ENCODE results near the gene SPATA6L. TPM values are rescaled to one million over a fixed set of nuclear protein-coding genes. Genes with fewer than 3 reads are reported as not detected.

Gene SPATA6L
- total RNA-seq, 3 donors from 2014 or later (not counting 1 experiment from before 2014, with no cell fraction given) = 2.0 to 4.7 (median 4.3) TPM

GRCh38 chr9:4677392-4677791 is 11.1 kb upstream of the SPATA6L start:
- Histone ChIP-seq H3K9me3 (ENCODE audit: control insufficient read depth, insufficient read depth, low read length) (no peaks in the 10 kb centered on the region), H3K27ac (ENCODE audit: low read length) (no peak overlapping the region), H3K36me3 (ENCODE audit: control insufficient read depth, insufficient read depth, low read length) (no peaks in the 10 kb centered on the region), H3K4me1 (ENCODE audit: control insufficient read depth, insufficient read depth, low read length) (peaks cover 8% of the 10 kb centered on the region), H3K27me3 (ENCODE audit: control insufficient read depth, insufficient read depth, low read length) (no peaks in the 10 kb centered on the region), H3K4me3 (ENCODE audit: low read length) (no peak overlapping the region)
- TF ChIP-seq CTCF (IDR thresholded peaks at IDR 0.05) = no peak
- intact Hi-C loops (cut with micrococcal nuclease) = loop anchor here (10.0 kb wide), 1 partner anchor 1153 kb away; the partner anchor contains the start of gene RFX3
- WGBS (ENCODE audit: insufficient coverage) = 97% methylated on average over 3 of the region's 3 CpGs
- no peaks in the 10 kb centered on the region for H3K36me3 Mint-ChIP-seq
- no peak overlapping the region for H3K4me3 Mint-ChIP-seq
- DNase-seq (no peak), ATAC-seq (no peak)
- H3K27me3 Mint-ChIP-seq (ENCODE audit: low read depth in 2 of 2) = peaks cover 0 to 5% of the 10 kb centered on the region in 2 donors
- no peaks in the 10 kb centered on the region for H3K4me1 Mint-ChIP-seq
- no peak overlapping the region for H3K27ac Mint-ChIP-seq
- no peaks in the 10 kb centered on the region for H3K9me3 Mint-ChIP-seq

- Histone ChIP-seq H3K4me1 (ENCODE audit: control insufficient read depth, insufficient read depth, low read length) (no peaks in the 10 kb centered on the region), H3K4me3 (ENCODE audit: low read length) (no peak overlapping the region), H3K9me3 (ENCODE audit: control insufficient read depth, insufficient read depth, low read length) (no peaks in the 10 kb centered on the region), H3K27me3 (ENCODE audit: control insufficient read depth, insufficient read depth, low read length) (peaks cover 3% of the 10 kb centered on the region), H3K36me3 (ENCODE audit: control insufficient read depth, insufficient read depth, low read length) (no peaks in the 10 kb centered on the region), H3K27ac (ENCODE audit: low read length) (no peak overlapping the region)
- H3K4me1 Mint-ChIP-seq = no peaks in the 10 kb centered on the region
- intact Hi-C loops (cut with micrococcal nuclease) = loop anchor here (10.0 kb wide), 1 partner anchor 1150 kb away; the partner anchor contains the start of gene RFX3
- ATAC-seq = no peak
- H3K27me3 Mint-ChIP-seq (ENCODE audit: low read depth in 2 of 2) = peaks cover 0 to 5% of the 10 kb centered on the region in 2 donors
- no peak overlapping the region for H3K27ac Mint-ChIP-seq
- no peak for DNase-seq
- no peaks in the 10 kb centered on the region for H3K36me3 Mint-ChIP-seq
- no peak overlapping the region for H3K4me3 Mint-ChIP-seq
- no peak for TF ChIP-seq CTCF (IDR thresholded peaks at IDR 0.05)
- no peaks in the 10 kb centered on the region for H3K9me3 Mint-ChIP-seq
These were observed 8.5 kb upstream of the SPATA6L start for GRCh38 chr9:4674783-4675182.

GRCh38 chr9:4671737-4672136 is 5.5 kb upstream of the SPATA6L start:
- H3K4me3 Mint-ChIP-seq = no peak overlapping the region
- no peaks in the 10 kb centered on the region for H3K36me3 ChIP-seq (ENCODE audit: control insufficient read depth, insufficient read depth, low read length)
- no peak overlapping the region for H3K4me3 ChIP-seq (ENCODE audit: low read length)
- no peaks in the 10 kb centered on the region for H3K9me3 ChIP-seq (ENCODE audit: control insufficient read depth, insufficient read depth, low read length)
- WGBS (ENCODE audit: insufficient coverage) = 100% methylated on average over 1 of the region's 1 CpG
- ATAC-seq (no peak), DNase-seq (no peak)
- no peaks in the 10 kb centered on the region for H3K4me1 ChIP-seq (ENCODE audit: control insufficient read depth, insufficient read depth, low read length)
- H3K36me3 Mint-ChIP-seq = no peaks in the 10 kb centered on the region
- no peak overlapping the region for H3K27ac ChIP-seq (ENCODE audit: low read length)
- intact Hi-C loops (cut with micrococcal nuclease) = loop anchor here (10.0 kb wide), 1 partner anchor 1147 kb away; the partner anchor contains the start of gene RFX3
- TF ChIP-seq CTCF (IDR thresholded peaks at IDR 0.05) = no peak
- no peak overlapping the region for H3K27ac Mint-ChIP-seq
- H3K9me3 Mint-ChIP-seq = no peaks in the 10 kb centered on the region
- H3K27me3 Mint-ChIP-seq (ENCODE audit: low read depth in 2 of 2) = peaks cover 6 to 16% of the 10 kb centered on the region in 2 donors
- H3K27me3 ChIP-seq (ENCODE audit: control insufficient read depth, insufficient read depth, low read length) = peaks cover 10% of the 10 kb centered on the region
- H3K4me1 Mint-ChIP-seq = peaks cover 2 to 3% of the 10 kb centered on the region in 2 donors

- 33% methylated on average over 1 of the region's 3 CpGs for WGBS (ENCODE audit: insufficient coverage)
- Histone ChIP-seq H3K27me3 (ENCODE audit: control insufficient read depth, insufficient read depth, low read length) (peaks cover 10% of the 10 kb centered on the region), H3K36me3 (ENCODE audit: control insufficient read depth, insufficient read depth, low read length) (no peaks in the 10 kb centered on the region), H3K27ac (ENCODE audit: low read length) (no peak overlapping the region), H3K4me3 (ENCODE audit: low read length) (no peak overlapping the region), H3K9me3 (ENCODE audit: control insufficient read depth, insufficient read depth, low read length) (no peaks in the 10 kb centered on the region), H3K4me1 (ENCODE audit: control insufficient read depth, insufficient read depth, low read length) (peaks cover 7% of the 10 kb centered on the region)
- peaks cover 13 to 14% of the 10 kb centered on the region in 2 donors for H3K4me1 Mint-ChIP-seq
- no peak overlapping the region for H3K27ac Mint-ChIP-seq
- H3K4me3 Mint-ChIP-seq = no peak overlapping the region
- no peak for TF ChIP-seq CTCF (IDR thresholded peaks at IDR 0.05)
- DNase-seq (no peak), ATAC-seq (no peak)
- no peaks in the 10 kb centered on the region for H3K9me3 Mint-ChIP-seq
- intact Hi-C loops (cut with micrococcal nuclease) = loop anchor here (10.0 kb wide), 1 partner anchor 1146 kb away; the partner anchor contains the start of gene RFX3
- H3K27me3 Mint-ChIP-seq (ENCODE audit: low read depth in 2 of 2) = peaks cover 6 to 13% of the 10 kb centered on the region in 2 donors
- no peaks in the 10 kb centered on the region for H3K36me3 Mint-ChIP-seq
These were observed 4.3 kb upstream of the SPATA6L start for GRCh38 chr9:4670591-4670990.
